Measurements from ENCODE around the gene RGS12.

RGS12 gene

GRCh38 chr4:3292571-3293400 is at the start of gene RGS12:
RGS12 (plus strand) TSS chr4:3293021; CDS start chr4:3316171, 23,150 bp downstream.
- DNase-seq (ENCODE audit: low read depth, low spot score) = peak; percentile 91

GRCh38 chr4:3243136-3243780 is 49.6 kb upstream of the RGS12 start:
- DNase-seq (ENCODE audit: low read depth, low spot score) = peak; percentile 17

GRCh38 chr4:3244002-3244401 is 48.8 kb upstream of the RGS12 start:
- DNase-seq (ENCODE audit: low read depth, low spot score) = no peak

DNA sequence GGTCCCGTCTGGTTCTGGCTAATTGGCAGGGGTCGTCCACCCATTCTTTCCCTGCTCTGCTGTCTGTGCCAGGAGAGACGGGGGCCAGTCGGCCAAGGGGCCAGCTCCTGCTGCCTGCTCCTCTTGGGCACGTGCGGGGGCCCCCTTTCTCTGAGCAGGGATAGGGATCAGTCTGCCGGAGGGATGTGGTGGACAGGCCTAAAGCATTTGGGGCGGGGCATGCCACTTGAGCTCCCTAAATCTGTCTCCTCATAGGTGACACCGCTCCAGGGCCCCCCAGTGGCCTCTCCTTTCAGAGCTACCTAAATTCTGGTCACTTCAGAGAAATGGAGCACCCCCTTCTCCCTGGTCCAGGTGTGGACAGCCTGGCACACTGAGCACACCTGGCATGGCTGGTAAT is 48.1 kb upstream of the RGS12 start:
- DNase-seq (ENCODE audit: low read depth, low spot score) = no peak

DNA sequence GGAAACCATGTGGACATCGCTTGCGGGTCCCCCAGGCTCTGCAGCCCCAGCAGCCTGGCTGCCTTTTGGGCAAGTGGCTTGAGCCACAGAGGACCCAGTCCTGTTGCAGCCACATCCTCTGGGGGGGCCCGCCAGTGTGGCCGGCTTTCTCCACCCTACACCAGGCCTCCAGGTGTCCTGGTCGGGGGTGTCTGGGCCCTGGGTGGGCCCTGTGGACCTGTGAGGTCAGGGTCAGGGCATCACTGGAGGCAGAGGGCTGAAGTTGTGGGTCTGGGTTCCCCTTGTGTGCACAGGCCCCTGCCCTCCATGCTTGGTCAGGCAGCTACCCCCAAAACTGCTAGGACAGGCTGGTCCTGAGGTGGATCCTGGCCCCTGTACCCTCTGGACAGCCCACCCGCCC is 47.1 kb upstream of the RGS12 start:
- no peak for DNase-seq (ENCODE audit: low read depth, low spot score)

- no peak for DNase-seq (ENCODE audit: low read depth, low spot score)
Observed at GRCh38 chr4:3246458-3247398, 46.1 kb upstream of the RGS12 start.

GRCh38 chr4:3247399-3248177 is 45.2 kb upstream of the RGS12 start:
- no peak for DNase-seq (ENCODE audit: low read depth, low spot score)

DNA sequence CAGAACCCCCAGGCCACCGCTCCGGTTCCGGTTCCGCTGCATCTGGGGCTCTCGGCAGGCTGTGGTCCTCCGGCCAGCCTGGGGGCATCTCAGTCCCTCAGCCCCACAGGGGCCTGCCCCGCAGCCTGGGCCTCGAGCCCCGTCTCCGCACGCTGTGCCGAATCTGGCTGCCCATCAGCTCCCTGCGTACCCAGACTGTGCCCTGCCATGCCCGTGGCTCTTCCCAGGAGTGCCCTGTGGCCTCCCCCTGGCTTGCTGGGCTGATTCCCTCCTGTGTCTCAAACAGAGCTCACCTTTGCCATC is 44.7 kb upstream of the RGS12 start:
- DNase-seq (ENCODE audit: low read depth, low spot score) = no peak

DNA sequence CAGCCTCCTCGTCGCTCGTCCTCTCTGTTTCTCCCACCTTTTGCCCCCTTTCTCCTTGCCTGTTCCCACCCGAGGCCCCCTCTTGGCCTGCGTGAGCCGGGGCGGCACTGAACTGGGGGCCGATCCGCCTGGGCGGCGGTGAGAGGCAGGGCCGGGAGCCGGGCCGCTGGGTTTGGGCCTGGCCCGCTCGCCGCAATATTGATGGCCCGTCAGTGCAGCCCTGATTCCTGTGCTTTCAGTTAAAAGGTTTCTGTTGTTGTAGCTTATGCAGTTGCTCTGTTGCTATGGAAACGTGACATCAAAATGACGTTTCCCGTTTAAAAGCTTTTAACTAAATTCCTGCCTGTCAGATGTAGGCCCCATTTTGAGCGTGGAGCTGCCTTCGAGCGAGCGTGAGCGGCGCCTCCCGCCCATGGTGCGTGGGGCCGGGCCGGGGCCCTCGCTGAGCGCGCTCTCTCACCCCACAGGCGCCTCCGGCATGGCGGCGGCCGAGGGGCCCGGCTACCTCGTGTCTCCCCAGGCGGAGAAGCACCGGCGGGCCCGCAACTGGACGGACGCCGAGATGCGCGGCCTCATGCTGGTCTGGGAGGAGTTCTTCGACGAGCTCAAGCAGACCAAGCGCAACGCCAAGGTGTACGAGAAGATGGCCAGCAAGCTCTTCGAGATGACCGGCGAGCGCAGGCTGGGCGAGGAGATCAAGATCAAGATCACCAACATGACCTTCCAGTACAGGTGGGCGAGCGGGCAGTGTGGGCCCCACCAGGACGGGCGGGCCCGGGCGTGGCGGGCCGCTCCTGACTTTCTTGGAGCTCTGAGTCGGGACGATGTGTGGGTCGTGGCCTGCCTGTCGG is 43.8 kb upstream of the RGS12 start, which contains the start of gene MSANTD1:
TSS of gene MSANTD1 (plus strand) at position 349 of the 851 bp plus-strand sequence. CDS start at position 413, 64 bp downstream.
- peak; percentile 37 for DNase-seq (ENCODE audit: low read depth, low spot score)

- DNase-seq (ENCODE audit: low read depth, low spot score) = no peak
Observed at GRCh38 chr4:3249711-3250437, 42.9 kb upstream of the RGS12 start.

- DNase-seq (ENCODE audit: low read depth, low spot score) = peak; percentile 60
Observed at GRCh38 chr4:3250438-3250955, 42.3 kb upstream of the RGS12 start.

GRCh38 chr4:3250956-3251690 is 41.7 kb upstream of the RGS12 start:
- no peak for DNase-seq (ENCODE audit: low read depth, low spot score)

- DNase-seq (ENCODE audit: low read depth, low spot score) = no peak
Observed at GRCh38 chr4:3251691-3252479, 40.9 kb upstream of the RGS12 start.

DNA sequence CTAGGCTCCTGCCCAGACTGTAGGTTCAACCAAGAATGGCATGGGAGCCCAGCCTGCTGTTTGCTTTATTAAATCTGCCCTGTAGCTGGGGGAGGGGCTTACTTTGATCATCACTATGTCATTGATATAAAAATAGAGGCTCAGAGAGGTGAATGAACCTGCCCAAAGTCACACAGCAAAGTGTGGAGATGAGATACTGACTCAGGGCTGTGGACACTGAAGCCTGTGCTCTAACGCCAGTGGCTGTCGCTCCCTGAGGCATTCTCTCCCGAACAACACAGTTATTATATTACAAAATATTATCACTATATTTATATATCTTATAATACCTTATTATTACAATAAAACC is 40.4 kb upstream of the RGS12 start:
- no peak for DNase-seq (ENCODE audit: low read depth, low spot score)

GRCh38 chr4:3252831-3253641 is 39.8 kb upstream of the RGS12 start:
- DNase-seq (ENCODE audit: low read depth, low spot score) = no peak

- no peak for DNase-seq (ENCODE audit: low read depth, low spot score)
Observed at GRCh38 chr4:3253808-3254207, 39.0 kb upstream of the RGS12 start.

All from ELF-1 (cell line).